GM23338 (cell line): ENCODE data around the gene TRMT61A. TPM values are rescaled to one million over a fixed set of nuclear protein-coding genes. Genes with fewer than 3 reads are reported as not detected.

Experiments used
- ATAC-seq: fragments of 200-7000 bp; cut with Tn5 transposase; 3 replicates; pipeline ENCODE4 v1.9.1; 2020
- DNase-seq: peaks from one replicate; pipeline ENCODE4 v3.0.0-alpha.2; 2015; ENCODE audit warnings: low spot score
- H2AFZ ChIP-seq: fragments of 200-600 bp; sonication (generic); 2 replicates; pipeline ENCODE4 v1.8.0; 2016; ENCODE audit warnings: antibody characterized with exemption, mild to moderate bottlenecking, moderate library complexity
- H3F3A ChIP-seq: fragments of 200-600 bp; sonication (generic); replicated peaks from 2 replicates; pipeline ENCODE4 v1.8.0; 2017; ENCODE audit warnings: antibody characterized with exemption, mixed run types, low read depth
- H3K27ac ChIP-seq: fragments of 200-600 bp; sonication (generic); 2 replicates; pipeline ENCODE4 v1.6.1; 2016; ENCODE audit warnings: low read depth
- H3K27me3 ChIP-seq: fragments of 200-600 bp; sonication (generic); 2 replicates; pipeline ENCODE4 v1.8.0; 2016; ENCODE audit warnings: mild to moderate bottlenecking, mixed run types, moderate library complexity; ENCODE audit not compliant: insufficient read depth
- H3K36me3 ChIP-seq: fragments of 200-600 bp; sonication (generic); 2 replicates; pipeline ENCODE4 v1.8.0; 2016; ENCODE audit warnings: mild to moderate bottlenecking; ENCODE audit not compliant: insufficient read depth
- H3K4me1 ChIP-seq: fragments of 200-600 bp; sonication (generic); 2 replicates; pipeline ENCODE4 v1.8.0; 2016; ENCODE audit warnings: mild to moderate bottlenecking, moderate library complexity; ENCODE audit not compliant: insufficient read depth
- H3K4me2 ChIP-seq: fragments of 200-600 bp; sonication (generic); 2 replicates; pipeline ENCODE4 v1.7.1; 2017; ENCODE audit warnings: mixed run types
- H3K4me3 ChIP-seq: fragments of 200-600 bp; sonication (generic); 2 replicates; pipeline ENCODE4 v1.6.1; 2016; ENCODE audit warnings: mixed run types
- H3K79me2 ChIP-seq: fragments of 200-600 bp; sonication (generic); replicated peaks from 2 replicates; pipeline ENCODE4 v1.8.0; 2017; ENCODE audit warnings: mild to moderate bottlenecking; ENCODE audit not compliant: insufficient read depth
- H3K9me2 ChIP-seq: fragments of 200-600 bp; sonication (generic); 2 replicates; pipeline ENCODE4 v1.8.0; 2017; ENCODE audit not compliant: insufficient read depth
- H4K20me1 ChIP-seq: fragments of 200-600 bp; sonication (generic); replicated peaks from 2 replicates; pipeline ENCODE4 v1.8.0; 2017; ENCODE audit warnings: mild to moderate bottlenecking; ENCODE audit not compliant: insufficient read depth
- H3K27ac Mint-ChIP-seq: 2 replicates; pipeline ENCODE4 v1.8.0; 2020; ENCODE audit warnings: inconsistent platforms, mild to moderate bottlenecking, moderate library complexity, mixed read lengths
- H3K27me3 Mint-ChIP-seq: 3 replicates; pipeline ENCODE4 v1.8.0; 2022; ENCODE audit warnings: low read depth, mild to moderate bottlenecking, moderate library complexity, mixed read lengths, inconsistent platforms; ENCODE audit not compliant: insufficient read depth, poor library complexity
- H3K36me3 Mint-ChIP-seq: 3 replicates; pipeline ENCODE4 v1.8.0; 2021; ENCODE audit warnings: low read depth, mild to moderate bottlenecking, inconsistent platforms, moderate library complexity, mixed read lengths
- H3K4me1 Mint-ChIP-seq: 3 replicates; pipeline ENCODE4 v1.8.0; 2020; ENCODE audit warnings: mild to moderate bottlenecking, inconsistent platforms, mixed read lengths
- H3K4me3 Mint-ChIP-seq: 3 replicates; pipeline ENCODE4 v1.8.0; 2021; ENCODE audit warnings: moderate library complexity, mild to moderate bottlenecking, inconsistent platforms, mixed read lengths
- H3K9me3 Mint-ChIP-seq: 3 replicates; pipeline ENCODE4 v1.8.0; 2020; ENCODE audit warnings: moderate library complexity, mild to moderate bottlenecking, inconsistent platforms, mixed read lengths
- CREB1 ChIP-seq: fragments of 250-450 bp; sonication (Bioruptor Pico); IDR thresholded peaks from 2 replicates; pipeline ENCODE4 v1.5.0; 2020; ENCODE audit warnings: low read depth, mild to moderate bottlenecking, moderate library complexity
- CTCF ChIP-seq, 2 experiments: fragments of 200-600 bp in 1 of 2; sonication (generic) in 1 of 2; conservative IDR thresholded peaks; 2 replicates each; pipeline versions ENCODE4 v1.5.1 to v1.6.1; 2016 to 2017; ENCODE audit warnings: antibody characterized with exemption in 2 of 2, low read depth in 2 of 2, mild to moderate bottlenecking in 2 of 2, moderate library complexity in 1 of 2
- ETS1 ChIP-seq: IDR thresholded peaks from 2 replicates; pipeline ENCODE4 v1.6.1; 2016; ENCODE audit warnings: antibody characterized with exemption
- EZH2 ChIP-seq: fragments of 200-600 bp; sonication (generic); IDR thresholded peaks from one replicate; pipeline ENCODE4 v1.8.0; 2017; ENCODE audit warnings: antibody characterized with exemption, mild to moderate bottlenecking, low read depth; ENCODE audit not compliant: unreplicated experiment
- EZH2phosphoT487 ChIP-seq: fragments of 200-600 bp; sonication (generic); IDR thresholded peaks from one replicate; pipeline ENCODE4 v1.8.1; 2018; ENCODE audit warnings: antibody characterized with exemption; ENCODE audit not compliant: unreplicated experiment
- JUNB ChIP-seq: IDR thresholded peaks from one replicate; pipeline ENCODE4 v1.6.1; 2016; ENCODE audit warnings: antibody characterized with exemption; ENCODE audit not compliant: unreplicated experiment
- NANOG ChIP-seq: IDR thresholded peaks from 2 replicates; pipeline ENCODE4 v1.6.1; 2016; ENCODE audit warnings: antibody characterized with exemption, borderline replicate concordance
- POLR2AphosphoS5 ChIP-seq: IDR thresholded peaks from 2 replicates; pipeline ENCODE4 v1.6.1; 2016; ENCODE audit warnings: antibody characterized with exemption, low read depth
- REST ChIP-seq: IDR thresholded peaks from one replicate; pipeline ENCODE4 v1.6.1; 2018; ENCODE audit warnings: antibody characterized with exemption; ENCODE audit not compliant: unreplicated experiment
- STAT1 ChIP-seq: IDR thresholded peaks from one replicate; pipeline ENCODE4 v1.6.1; 2016; ENCODE audit warnings: antibody characterized with exemption; ENCODE audit not compliant: unreplicated experiment
- ZNF114 ChIP-seq: fragments of 250-450 bp; sonication (Bioruptor Pico); IDR thresholded peaks from 2 replicates; pipeline ENCODE4 v1.5.0; 2020; ENCODE audit warnings: mild to moderate bottlenecking, moderate library complexity
- ZNF331 ChIP-seq: fragments of 250-450 bp; sonication (Bioruptor Pico); IDR thresholded peaks from 2 replicates; pipeline ENCODE4 v1.5.0; 2020; ENCODE audit warnings: low read depth, mild to moderate bottlenecking, moderate library complexity
- ZNF462 ChIP-seq: fragments of 250-450 bp; sonication (Bioruptor Pico); IDR thresholded peaks from 2 replicates; pipeline ENCODE4 v1.5.0; 2020; ENCODE audit warnings: mild to moderate bottlenecking, moderate library complexity
- polyA plus RNA-seq: library from polyadenylated mRNA; unstranded; fragments of >200 nt; fragmentation: Nextera tagmentation; extraction: Ambion mirVana; gene quantifications from 2 replicates; pipeline ENCODE4 v1.2.1, GENCODE V29; 2016
- total RNA-seq: library from RNA; depleted of rRNA; stranded (reverse); fragments of >200 nt; shearing (Covaris generic); gene quantifications from 2 replicates; pipeline ENCODE4 v1.2.3, GENCODE V29; 2014

Gene TRMT61A
- total and polyA plus RNA-seq, 2 experiments from 2014 or later = 13.4 to 28.2 TPM

GRCh38 chr14:103535891-103536565 is 7.0 kb downstream of the TRMT61A start:
- TF ChIP-seq POLR2AphosphoS5 (no peak), EZH2phosphoT487 (no peak), REST (no peak), ETS1 (no peak), CTCF (conservative IDR thresholded peaks at IDR 0.05; ENCODE audit: low read depth in 2 of 2) (no peak), CREB1 (CRISPR knock-in tag) (no peak), ZNF331 (CRISPR knock-in tag) (no peak), NANOG (no peak), ZNF462 (CRISPR knock-in tag) (no peak), ZNF114 (CRISPR knock-in tag) (no peak), EZH2 (no peak), JUNB (no peak), STAT1 (no peak)
- H3K27me3 ChIP-seq = no peaks in the 10 kb centered on the region; the same call in 1 of the 2 replicates
- H3K4me1 ChIP-seq = no peaks in the 10 kb centered on the region
- no peaks in the 10 kb centered on the region; the same call in 1 of the 2 replicates for H4K20me1 ChIP-seq
- H3K27ac Mint-ChIP-seq = no peak overlapping the region
- H3K9me3 Mint-ChIP-seq = no peaks in the 10 kb centered on the region
- H3K36me3 ChIP-seq = no peaks in the 10 kb centered on the region
- ATAC-seq (no peak), DNase-seq (no peak)
- H3F3A ChIP-seq = no peaks in the 10 kb centered on the region
- peaks cover 6% of the 10 kb centered on the region for H3K79me2 ChIP-seq
- H3K4me3 Mint-ChIP-seq = no peak overlapping the region
- no peak overlapping the region for H3K4me3 ChIP-seq
- peaks cover 3% of the 10 kb centered on the region; the same call in 1 of the 3 replicates for H3K4me1 Mint-ChIP-seq
- H3K9me2 ChIP-seq = no peaks in the 10 kb centered on the region
- H2AFZ ChIP-seq = no peak overlapping the region
- no peak overlapping the region for H3K27ac ChIP-seq
- no peak overlapping the region for H3K4me2 ChIP-seq
- H3K27me3 Mint-ChIP-seq = peaks cover 10% of the 10 kb centered on the region
- no peaks in the 10 kb centered on the region for H3K36me3 Mint-ChIP-seq
